H9 (cell line): Measurements from ENCODE around the gene DNASE1L2. TPM values are rescaled to one million over a fixed set of nuclear protein-coding genes. Genes with fewer than 3 reads are reported as not detected.

Experiments
- DNase-seq: peaks from one replicate; pipeline ENCODE4 v3.0.0-alpha.2; 2017
- H2AFZ ChIP-seq: one replicate; pipeline ENCODE4 v1.6.1; 2013; ENCODE audit warnings: mild to moderate bottlenecking, low read length, control low read depth, moderate library complexity
- H2AK5ac ChIP-seq: 2 replicates; pipeline ENCODE4 v1.6.1; 2013; ENCODE audit warnings: low read length, control low read depth, mixed read lengths; ENCODE audit not compliant: insufficient read length
- H2BK120ac ChIP-seq: one replicate; pipeline ENCODE4 v1.6.1; 2013; ENCODE audit warnings: low read depth, mild to moderate bottlenecking, low read length, control low read depth, inconsistent platforms; ENCODE audit not compliant: poor library complexity, severe bottlenecking
- H2BK12ac ChIP-seq: 2 replicates; pipeline ENCODE4 v1.6.1; 2013; ENCODE audit warnings: low read length, control low read depth, mixed read lengths, low read depth; ENCODE audit not compliant: insufficient read length
- H2BK15ac ChIP-seq: 2 replicates; pipeline ENCODE4 v1.6.1; 2013; ENCODE audit warnings: low read depth, low read length, control low read depth
- H2BK20ac ChIP-seq: one replicate; pipeline ENCODE4 v1.6.1; 2013; ENCODE audit warnings: low read depth, mild to moderate bottlenecking, low read length, control low read depth, inconsistent platforms; ENCODE audit not compliant: poor library complexity, severe bottlenecking
- H2BK5ac ChIP-seq: 2 replicates; pipeline ENCODE4 v1.6.1; 2013; ENCODE audit warnings: low read length, control low read depth, mixed read lengths; ENCODE audit not compliant: insufficient read length
- H3K14ac ChIP-seq: 2 replicates; pipeline ENCODE4 v1.6.1; 2013; ENCODE audit warnings: low read length, control low read depth; ENCODE audit not compliant: insufficient read depth
- H3K18ac ChIP-seq: 2 replicates; pipeline ENCODE4 v1.6.1; 2013; ENCODE audit warnings: low read depth, mild to moderate bottlenecking, mixed read lengths, low read length, control low read depth; ENCODE audit not compliant: insufficient read length
- H3K23ac ChIP-seq: 2 replicates; pipeline ENCODE4 v1.6.1; 2013; ENCODE audit warnings: low read length, control low read depth, mixed read lengths, low read depth; ENCODE audit not compliant: insufficient read length
- H3K23me2 ChIP-seq: 2 replicates; pipeline ENCODE4 v1.6.1; 2013; ENCODE audit warnings: low read depth, mild to moderate bottlenecking, mixed read lengths, low read length, control low read depth; ENCODE audit not compliant: insufficient read length, poor library complexity, severe bottlenecking
- H3K27ac ChIP-seq: 2 replicates; pipeline ENCODE4 v1.5.1; 2013; ENCODE audit warnings: low read length, control low read depth, mixed read lengths, low read depth; ENCODE audit not compliant: insufficient read length
- H3K27me3 ChIP-seq: 2 replicates; pipeline ENCODE4 v1.6.1; 2013; ENCODE audit warnings: low read length, control low read depth, inconsistent platforms; ENCODE audit not compliant: insufficient read depth
- H3K4ac ChIP-seq: 2 replicates; pipeline ENCODE4 v1.6.1; 2013; ENCODE audit warnings: low read depth, mild to moderate bottlenecking, control low read depth, inconsistent platforms, low read length, moderate library complexity
- H3K4me1 ChIP-seq: 2 replicates; pipeline ENCODE4 v1.6.1; 2013; ENCODE audit warnings: low read length, control low read depth, inconsistent platforms; ENCODE audit not compliant: insufficient read depth
- H3K4me2 ChIP-seq: 2 replicates; pipeline ENCODE4 v1.6.1; 2013; ENCODE audit warnings: low read length, control low read depth, mixed read lengths; ENCODE audit not compliant: insufficient read length, insufficient read depth
- H3K56ac ChIP-seq: 2 replicates; pipeline ENCODE4 v1.6.1; 2013; ENCODE audit warnings: low read depth, mild to moderate bottlenecking, mixed read lengths, low read length, control low read depth; ENCODE audit not compliant: insufficient read length
- H3K79me1 ChIP-seq: 2 replicates; pipeline ENCODE4 v1.6.1; 2013; ENCODE audit warnings: low read depth, mild to moderate bottlenecking, moderate library complexity, low read length, control low read depth, inconsistent platforms; ENCODE audit not compliant: insufficient read depth, poor library complexity, severe bottlenecking
- H3K79me2 ChIP-seq: 2 replicates; pipeline ENCODE4 v1.6.1; 2013; ENCODE audit warnings: low read length, control low read depth, inconsistent platforms; ENCODE audit not compliant: insufficient read depth
- H3K9ac ChIP-seq: 2 replicates; pipeline ENCODE4 v1.6.1; 2013; ENCODE audit warnings: low read length, control low read depth, mixed read lengths; ENCODE audit not compliant: insufficient read length; ENCODE audit errors: extremely low read depth
- H3K9me3 ChIP-seq: one replicate; pipeline ENCODE4 v1.6.1; 2013; ENCODE audit warnings: low read depth, low read length, inconsistent platforms; ENCODE audit not compliant: control insufficient read depth
- H3T11ph ChIP-seq: one replicate; pipeline ENCODE4 v1.6.1; 2013; ENCODE audit warnings: mild to moderate bottlenecking, low read length, control low read depth, inconsistent platforms
- H4K20me1 ChIP-seq: one replicate; pipeline ENCODE4 v1.6.1; 2013; ENCODE audit not compliant: control insufficient read depth, insufficient read length, insufficient read depth
- H4K5ac ChIP-seq: 2 replicates; pipeline ENCODE4 v1.6.1; 2013; ENCODE audit warnings: low read depth, mild to moderate bottlenecking, mixed read lengths, low read length, control low read depth; ENCODE audit not compliant: insufficient read length
- H4K8ac ChIP-seq: replicated peaks from 2 replicates; pipeline ENCODE4 v1.6.1; 2013; ENCODE audit warnings: low read length, control low read depth, mixed read lengths, low read depth; ENCODE audit not compliant: insufficient read length
- H4K91ac ChIP-seq: 2 replicates; pipeline ENCODE4 v1.6.1; 2013; ENCODE audit warnings: low read depth, mild to moderate bottlenecking, moderate library complexity, mixed read lengths, low read length, control low read depth; ENCODE audit not compliant: insufficient read length
- H3K27ac Mint-ChIP-seq, 3 experiments: 2 replicates in 2 of 3; 3 replicates in 1 of 3; pipeline ENCODE4 v1.8.0; 2020 to 2021; ENCODE audit warnings: mixed read lengths in 3 of 3, mild to moderate bottlenecking in 1 of 3, moderate library complexity in 1 of 3
- H3K27me3 Mint-ChIP-seq: 2 replicates; pipeline ENCODE4 v1.8.0; 2021; ENCODE audit warnings: low read depth, mild to moderate bottlenecking, moderate library complexity, mixed read lengths
- H3K36me3 Mint-ChIP-seq, 3 experiments: 2 replicates in 2 of 3; 3 replicates in 1 of 3; pipeline ENCODE4 v1.8.0; 2020 to 2021; ENCODE audit warnings: low read depth in 3 of 3, mixed read lengths in 3 of 3; ENCODE audit not compliant: insufficient read depth in 1 of 3
- H3K4me1 Mint-ChIP-seq, 2 experiments: 2 replicates each; pipeline ENCODE4 v1.8.0; 2020; ENCODE audit warnings: mixed read lengths in 2 of 2
- H3K4me3 Mint-ChIP-seq, 2 experiments: 2 replicates in 1 of 2; 3 replicates in 1 of 2; pipeline ENCODE4 v1.8.0; 2020 to 2021; ENCODE audit warnings: mild to moderate bottlenecking in 2 of 2, mixed read lengths in 2 of 2, moderate library complexity in 1 of 2
- H3K9me3 Mint-ChIP-seq, 2 experiments: 2 replicates in 1 of 2; 3 replicates in 1 of 2; pipeline ENCODE4 v1.8.0; 2020; ENCODE audit warnings: mild to moderate bottlenecking in 2 of 2, mixed read lengths in 2 of 2, moderate library complexity in 1 of 2
- CTCF ChIP-seq: fragments of 200-600 bp; sonication (generic); conservative IDR thresholded peaks from 3 replicates; pipeline ENCODE4 v1.8.0; 2021; ENCODE audit warnings: antibody characterized with exemption, mild to moderate bottlenecking
- WGBS: extraction: QIAGEN DNeasy Blood & Tissue Kit; methylation state at CpG from one replicate; pipeline ENCODE4 v1.1.7; 2013; ENCODE audit warnings: missing lambda C conversion rate, low lambda C conversion rate, mixed read lengths; ENCODE audit not compliant: insufficient read length; ENCODE audit errors: extremely low coverage; 5-methylcytosine and 5-hydroxymethylcytosine counted together
- total RNA-seq: library from RNA; stranded (reverse); gene quantifications from 2 replicates; pipeline ENCODE4 v1.2.1, GENCODE V29; 2021

Gene DNASE1L2
- total RNA-seq, 1 experiment from 2014 or later = 2.5 TPM

- Mint-ChIP-seq H3K9me3 (no peaks in the 10 kb centered on the region), H3K27me3 (peaks cover 16% of the 10 kb centered on the region), H3K27ac (no peak overlapping the region; a peak in 1 of 7 replicates), H3K36me3 (peaks cover 2 to 27% (median 13%) of the 10 kb centered on the region in 3 experiments; a peak in 6 of 7 replicates), H3K4me1 (peaks cover 0 to 3% of the 10 kb centered on the region in 2 experiments; a peak in 1 of 4 replicates), H3K4me3 (no peak overlapping the region)
- H3T11ph ChIP-seq = no peak overlapping the region
- H2BK15ac ChIP-seq = no peak overlapping the region
- H4K91ac ChIP-seq = no peak overlapping the region
- H3K79me1 ChIP-seq = no peaks in the 10 kb centered on the region
- no peak overlapping the region for H3K18ac ChIP-seq
- no peak overlapping the region for H3K23ac ChIP-seq
- no peak overlapping the region for H3K4ac ChIP-seq
- WGBS = no CpG with 5 or more reads among the region's 18 CpGs
- H3K4me2 ChIP-seq = no peak overlapping the region
- peaks cover 13% of the 10 kb centered on the region for H3K23me2 ChIP-seq
- H3K27me3 ChIP-seq = peaks cover 2% of the 10 kb centered on the region; the same call in 1 of the 2 replicates
- no peaks in the 10 kb centered on the region for H4K20me1 ChIP-seq
- no peak overlapping the region for H2BK120ac ChIP-seq
- H2AK5ac ChIP-seq = no peak overlapping the region
- no peak overlapping the region for H2BK20ac ChIP-seq
- no peak for DNase-seq
- no peaks in the 10 kb centered on the region for H3K79me2 ChIP-seq
- H3K14ac ChIP-seq = no peak overlapping the region
- H4K5ac ChIP-seq = no peak overlapping the region
- no peak overlapping the region for H2AFZ ChIP-seq
- H2BK5ac ChIP-seq = no peak overlapping the region
- no peak overlapping the region for H3K27ac ChIP-seq
- no peak for TF ChIP-seq CTCF
- no peak overlapping the region for H4K8ac ChIP-seq
- no peak overlapping the region for H3K9ac ChIP-seq
- H3K9me3 ChIP-seq = no peaks in the 10 kb centered on the region
- no peak overlapping the region for H2BK12ac ChIP-seq
- H3K4me1 ChIP-seq = no peaks in the 10 kb centered on the region
- no peak overlapping the region for H3K56ac ChIP-seq
These were observed 1.5 kb upstream of the DNASE1L2 start for GRCh38 chr16:2234813-2235170.
